Measurements from ENCODE around the gene TMEM63B. TPM values are rescaled to one million over a fixed set of nuclear protein-coding genes. Genes with fewer than 3 reads are reported as not detected.

TMEM63B gene
- total and polyA plus RNA-seq, 9 of the 15 experiments (the other 6 are each of a cell fraction or from before 2014, with no cell fraction given): 0.14 to 39.4 (median 14.4) TPM

DNA sequence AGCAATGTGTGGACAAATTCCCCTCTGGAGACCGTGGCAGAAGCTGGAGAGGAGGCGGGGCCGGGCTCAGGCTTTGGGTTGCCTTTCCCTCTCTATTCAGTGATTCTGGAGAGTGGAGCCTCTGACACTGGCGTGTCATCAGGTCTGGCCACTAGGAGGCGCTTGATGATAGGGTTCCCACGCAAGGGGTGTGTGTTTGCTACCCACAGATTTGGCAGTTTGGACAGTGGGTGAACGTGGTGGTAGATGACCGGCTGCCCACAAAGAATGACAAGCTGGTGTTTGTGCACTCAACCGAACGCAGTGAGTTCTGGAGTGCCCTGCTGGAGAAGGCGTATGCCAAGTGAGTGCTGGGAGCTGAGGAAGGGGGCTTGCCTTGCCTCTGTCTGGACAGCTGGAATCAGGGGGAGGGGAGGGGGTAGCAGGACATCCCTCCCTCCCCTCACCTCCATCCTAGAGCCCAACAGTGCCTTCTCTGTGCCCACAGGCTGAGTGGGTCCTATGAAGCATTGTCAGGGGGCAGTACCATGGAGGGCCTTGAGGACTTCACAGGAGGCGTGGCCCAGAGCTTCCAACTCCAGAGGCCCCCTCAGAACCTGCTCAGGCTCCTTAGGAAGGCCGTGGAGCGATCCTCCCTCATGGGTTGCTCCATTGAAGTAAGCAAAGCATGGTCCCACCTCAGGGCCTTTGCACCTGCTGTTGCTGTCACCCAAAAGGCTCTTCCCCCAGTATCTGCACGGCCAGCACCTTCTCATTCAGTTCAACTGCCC, 45.6 kb downstream of the TMEM63B start (continued):
- TF ChIP-seq NELFE (IDR thresholded peaks at IDR 0.05; ENCODE audit: insufficient read depth, insufficient read length) (no peak), TAF9B (IDR thresholded peaks at IDR 0.05; ENCODE audit: partially characterized antibody) (no peak), KLF16 (IDR thresholded peaks at IDR 0.05) (no peak; the same call in 1 of the 2 replicates), NR2C1 (IDR thresholded peaks at IDR 0.05) (no peak), NR2C1 (tag; IDR thresholded peaks at IDR 0.05) (no peak), MED1 (CRISPR knock-in tag; IDR thresholded peaks at IDR 0.05; ENCODE audit: borderline replicate concordance) (no peak), CBFA2T2 (conservative IDR thresholded peaks at IDR 0.05) (no peak), ZKSCAN1 (IDR thresholded peaks at IDR 0.05; ENCODE audit: low read depth, low read length) (no peak), NFIC (IDR thresholded peaks at IDR 0.05) (no peak), HSF4 (CRISPR knock-in tag; IDR thresholded peaks at IDR 0.05; ENCODE audit: borderline replicate concordance) (no peak), ELF1 (tag; IDR thresholded peaks at IDR 0.05) (no peak), RAD21 (CRISPR knock-in tag; conservative IDR thresholded peaks at IDR 0.05 in 1 of 2, IDR thresholded peaks at IDR 0.05 in 1 of 2) (peak; percentile 97 to 99), KLF10 (CRISPR knock-in tag; IDR thresholded peaks at IDR 0.05) (no peak), CHCHD3 (CRISPR knock-in tag; IDR thresholded peaks at IDR 0.05) (no peak), RBM17 (IDR thresholded peaks at IDR 0.05; ENCODE audit: borderline replicate concordance, low read depth, low read length) (no peak)
- TF ChIP-seq, protein P1, sequence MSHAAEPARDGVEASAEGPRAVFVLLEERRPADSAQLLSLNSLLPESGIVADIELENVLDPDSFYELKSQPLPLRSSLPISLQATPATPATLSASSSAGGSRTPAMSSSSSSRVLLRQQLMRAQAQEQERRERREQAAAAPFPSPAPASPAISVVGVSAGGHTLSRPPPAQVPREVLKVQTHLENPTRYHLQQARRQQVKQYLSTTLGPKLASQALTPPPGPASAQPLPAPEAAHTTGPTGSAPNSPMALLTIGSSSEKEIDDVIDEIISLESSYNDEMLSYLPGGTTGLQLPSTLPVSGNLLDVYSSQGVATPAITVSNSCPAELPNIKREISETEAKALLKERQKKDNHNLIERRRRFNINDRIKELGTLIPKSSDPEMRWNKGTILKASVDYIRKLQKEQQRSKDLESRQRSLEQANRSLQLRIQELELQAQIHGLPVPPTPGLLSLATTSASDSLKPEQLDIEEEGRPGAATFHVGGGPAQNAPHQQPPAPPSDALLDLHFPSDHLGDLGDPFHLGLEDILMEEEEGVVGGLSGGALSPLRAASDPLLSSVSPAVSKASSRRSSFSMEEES (CRISPR knock-in tag; IDR thresholded peaks at IDR 0.05): no peak
- TF ChIP-seq, protein P2, sequence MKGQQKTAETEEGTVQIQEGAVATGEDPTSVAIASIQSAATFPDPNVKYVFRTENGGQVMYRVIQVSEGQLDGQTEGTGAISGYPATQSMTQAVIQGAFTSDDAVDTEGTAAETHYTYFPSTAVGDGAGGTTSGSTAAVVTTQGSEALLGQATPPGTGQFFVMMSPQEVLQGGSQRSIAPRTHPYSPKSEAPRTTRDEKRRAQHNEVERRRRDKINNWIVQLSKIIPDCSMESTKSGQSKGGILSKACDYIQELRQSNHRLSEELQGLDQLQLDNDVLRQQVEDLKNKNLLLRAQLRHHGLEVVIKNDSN (CRISPR knock-in tag; IDR thresholded peaks at IDR 0.05): no peak
- TF ChIP-seq, protein P3, sequence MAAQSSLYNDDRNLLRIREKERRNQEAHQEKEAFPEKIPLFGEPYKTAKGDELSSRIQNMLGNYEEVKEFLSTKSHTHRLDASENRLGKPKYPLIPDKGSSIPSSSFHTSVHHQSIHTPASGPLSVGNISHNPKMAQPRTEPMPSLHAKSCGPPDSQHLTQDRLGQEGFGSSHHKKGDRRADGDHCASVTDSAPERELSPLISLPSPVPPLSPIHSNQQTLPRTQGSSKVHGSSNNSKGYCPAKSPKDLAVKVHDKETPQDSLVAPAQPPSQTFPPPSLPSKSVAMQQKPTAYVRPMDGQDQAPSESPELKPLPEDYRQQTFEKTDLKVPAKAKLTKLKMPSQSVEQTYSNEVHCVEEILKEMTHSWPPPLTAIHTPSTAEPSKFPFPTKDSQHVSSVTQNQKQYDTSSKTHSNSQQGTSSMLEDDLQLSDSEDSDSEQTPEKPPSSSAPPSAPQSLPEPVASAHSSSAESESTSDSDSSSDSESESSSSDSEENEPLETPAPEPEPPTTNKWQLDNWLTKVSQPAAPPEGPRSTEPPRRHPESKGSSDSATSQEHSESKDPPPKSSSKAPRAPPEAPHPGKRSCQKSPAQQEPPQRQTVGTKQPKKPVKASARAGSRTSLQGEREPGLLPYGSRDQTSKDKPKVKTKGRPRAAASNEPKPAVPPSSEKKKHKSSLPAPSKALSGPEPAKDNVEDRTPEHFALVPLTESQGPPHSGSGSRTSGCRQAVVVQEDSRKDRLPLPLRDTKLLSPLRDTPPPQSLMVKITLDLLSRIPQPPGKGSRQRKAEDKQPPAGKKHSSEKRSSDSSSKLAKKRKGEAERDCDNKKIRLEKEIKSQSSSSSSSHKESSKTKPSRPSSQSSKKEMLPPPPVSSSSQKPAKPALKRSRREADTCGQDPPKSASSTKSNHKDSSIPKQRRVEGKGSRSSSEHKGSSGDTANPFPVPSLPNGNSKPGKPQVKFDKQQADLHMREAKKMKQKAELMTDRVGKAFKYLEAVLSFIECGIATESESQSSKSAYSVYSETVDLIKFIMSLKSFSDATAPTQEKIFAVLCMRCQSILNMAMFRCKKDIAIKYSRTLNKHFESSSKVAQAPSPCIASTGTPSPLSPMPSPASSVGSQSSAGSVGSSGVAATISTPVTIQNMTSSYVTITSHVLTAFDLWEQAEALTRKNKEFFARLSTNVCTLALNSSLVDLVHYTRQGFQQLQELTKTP (IDR thresholded peaks at IDR 0.05; ENCODE audit: low read depth in 1 of 2, partially characterized antibody in 2 of 2): no peak
